HG03139 (cell line): ENCODE data around the gene C2orf69.
A peak's percentile ranks its signal among the peaks of the same experiment; 100 is the strongest.

ENCODE experiments used
- ATAC-seq: cut with Tn5 transposase; IDR thresholded peaks from one replicate; pipeline ENCODE4 v1.9.1; 2021; ENCODE audit not compliant: unreplicated experiment

The C2orf69 gene, protein sequence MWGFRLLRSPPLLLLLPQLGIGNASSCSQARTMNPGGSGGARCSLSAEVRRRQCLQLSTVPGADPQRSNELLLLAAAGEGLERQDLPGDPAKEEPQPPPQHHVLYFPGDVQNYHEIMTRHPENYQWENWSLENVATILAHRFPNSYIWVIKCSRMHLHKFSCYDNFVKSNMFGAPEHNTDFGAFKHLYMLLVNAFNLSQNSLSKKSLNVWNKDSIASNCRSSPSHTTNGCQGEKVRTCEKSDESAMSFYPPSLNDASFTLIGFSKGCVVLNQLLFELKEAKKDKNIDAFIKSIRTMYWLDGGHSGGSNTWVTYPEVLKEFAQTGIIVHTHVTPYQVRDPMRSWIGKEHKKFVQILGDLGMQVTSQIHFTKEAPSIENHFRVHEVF

DNA sequence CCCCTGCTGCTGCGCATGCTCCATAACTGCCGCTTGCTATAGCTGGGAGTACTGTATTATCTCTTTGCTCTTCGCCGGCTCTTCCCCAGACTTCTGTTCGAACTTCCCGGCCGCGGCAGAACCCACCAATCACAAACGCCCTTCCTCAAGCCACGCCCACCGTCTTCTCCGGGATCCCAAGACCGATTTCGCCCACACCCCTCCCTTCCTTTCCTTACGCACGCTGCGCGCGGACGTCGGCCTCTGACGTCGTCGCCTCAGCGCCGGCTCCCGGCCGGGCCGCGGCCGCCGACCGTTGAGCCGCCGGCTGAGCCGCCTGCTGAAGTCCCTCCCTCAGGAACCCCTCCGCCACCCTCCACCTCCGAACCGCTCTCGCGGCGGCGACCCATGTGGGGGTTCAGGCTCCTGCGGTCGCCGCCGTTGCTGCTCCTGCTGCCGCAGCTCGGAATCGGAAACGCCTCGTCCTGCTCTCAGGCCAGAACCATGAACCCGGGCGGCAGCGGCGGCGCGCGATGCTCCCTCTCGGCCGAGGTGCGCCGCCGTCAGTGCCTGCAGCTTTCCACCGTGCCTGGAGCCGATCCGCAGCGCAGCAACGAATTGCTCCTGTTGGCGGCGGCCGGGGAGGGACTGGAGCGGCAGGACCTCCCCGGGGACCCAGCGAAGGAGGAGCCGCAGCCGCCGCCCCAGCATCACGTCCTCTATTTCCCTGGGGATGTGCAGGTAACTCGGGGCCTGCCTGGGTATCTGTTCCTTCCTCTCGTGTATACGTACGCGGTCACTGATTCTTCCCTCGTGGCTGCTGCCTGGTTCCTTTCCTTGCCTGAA is at the start of gene C2orf69:
Gene C2orf69, plus strand, starts transcription at position 242 of the 825 bp plus-strand sequence. Its CDS starts 146 bp downstream, at position 388.
- peak; percentile 79 for ATAC-seq

DNA sequence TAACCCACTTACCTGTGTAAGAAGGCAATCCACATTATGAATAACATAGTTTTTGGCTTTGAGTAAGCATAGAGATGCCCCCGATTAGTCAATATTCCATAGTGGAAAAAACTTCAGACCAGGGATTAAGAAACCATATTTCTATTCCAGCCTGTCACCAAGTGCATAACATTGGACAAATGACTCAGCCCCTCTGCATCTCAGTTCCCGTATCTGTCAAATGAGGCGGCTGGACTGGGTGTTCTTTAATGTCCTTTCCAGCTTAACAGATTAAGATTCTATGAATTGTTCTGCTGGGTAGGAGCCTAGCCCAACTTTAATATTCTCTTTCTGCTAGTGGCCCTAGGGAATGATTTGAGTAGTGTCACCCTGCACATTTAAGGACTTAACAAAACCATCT is 48.3 kb upstream of the C2orf69 start:
- ATAC-seq: no peak

DNA sequence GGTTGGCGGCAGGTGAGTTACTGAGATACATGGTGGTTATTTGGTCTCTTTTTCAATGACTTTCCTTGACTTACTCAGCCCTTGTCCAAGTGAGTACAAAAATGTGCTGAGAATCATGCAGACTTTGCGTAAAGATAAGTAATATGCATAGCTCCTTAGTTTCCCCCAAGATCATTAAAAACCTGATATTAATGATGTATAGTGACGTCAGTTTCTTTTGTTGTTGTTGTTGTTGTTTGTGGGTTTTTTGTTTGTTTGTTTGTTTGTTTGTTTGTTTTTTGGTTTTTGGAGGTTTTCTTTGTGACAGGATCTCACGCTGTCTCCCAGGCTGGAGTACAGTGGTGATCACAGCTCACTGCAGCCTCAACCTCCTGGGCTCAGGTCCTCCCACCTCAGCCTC is 45.2 kb upstream of the C2orf69 start:
- no peak for ATAC-seq

DNA sequence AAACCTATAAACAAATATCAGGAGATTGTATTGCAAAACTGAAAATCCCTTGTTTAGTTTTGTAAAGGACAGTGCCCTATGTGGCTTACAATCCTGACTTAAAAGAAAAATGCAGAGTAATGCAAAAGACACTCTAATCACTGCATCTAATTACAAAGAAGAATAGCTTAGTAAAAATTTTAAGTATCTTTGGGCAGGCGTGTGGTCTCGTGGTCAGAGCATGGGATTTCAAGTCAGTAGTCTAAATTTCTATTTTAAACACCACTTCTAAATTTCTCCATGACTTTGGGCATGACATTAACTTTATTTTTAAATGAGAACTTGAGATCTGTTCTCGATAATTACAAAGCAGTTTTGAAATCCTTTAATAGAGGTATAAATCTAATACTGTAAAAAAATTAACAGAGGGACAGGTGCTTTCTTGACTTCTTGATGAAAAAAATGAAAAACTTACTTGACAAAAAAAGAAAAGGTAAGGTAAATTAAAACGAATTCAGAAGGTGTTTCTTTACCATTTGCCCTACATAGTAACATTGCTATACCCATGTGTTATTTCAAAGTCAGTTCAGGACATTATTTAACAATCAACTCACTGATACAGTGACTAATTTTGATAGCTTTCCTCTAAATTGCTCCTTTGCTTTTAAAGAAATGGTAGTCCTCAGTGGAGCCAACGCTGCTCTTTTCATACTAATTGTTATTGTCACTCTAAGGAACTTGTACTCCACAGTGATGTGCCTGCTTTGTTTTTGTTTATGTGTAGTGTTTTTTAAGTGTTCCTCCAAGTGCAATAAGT is 42.5 kb upstream of the C2orf69 start:
- no peak for ATAC-seq

DNA sequence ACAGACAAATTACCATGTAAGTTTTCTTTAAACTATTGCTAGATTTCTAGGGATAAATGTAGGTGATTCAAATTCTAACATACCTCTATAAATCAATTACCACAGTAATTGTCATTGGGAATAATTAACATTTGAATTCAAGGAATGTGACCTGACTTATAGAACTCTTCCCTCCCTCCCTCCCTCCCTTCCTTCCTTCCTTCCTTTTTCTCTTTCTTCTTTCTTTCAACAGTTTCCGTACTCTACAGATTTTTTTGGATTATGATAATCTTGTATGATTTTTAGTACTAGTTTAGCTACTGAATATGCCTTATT is 41.9 kb upstream of the C2orf69 start:
- ATAC-seq: no peak

DNA sequence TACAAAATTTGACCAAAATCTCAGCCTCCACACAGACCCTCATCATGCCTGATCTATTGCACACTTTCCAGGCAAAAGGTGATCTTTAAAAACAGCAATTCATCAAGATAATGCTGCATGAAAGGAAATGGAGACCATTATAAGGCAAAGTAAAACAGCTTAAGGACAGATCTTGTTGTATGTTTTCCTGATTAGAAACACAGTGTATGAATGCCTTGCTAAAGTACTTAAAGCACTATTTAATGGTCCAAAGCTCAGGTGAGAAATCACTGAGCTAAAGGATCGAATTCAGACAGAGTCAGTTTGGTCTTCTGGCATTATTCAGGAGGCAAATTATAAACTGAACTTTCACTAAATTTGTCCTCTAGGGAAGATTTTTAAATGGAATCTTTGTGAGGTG is 41.4 kb upstream of the C2orf69 start:
- ATAC-seq: no peak

DNA sequence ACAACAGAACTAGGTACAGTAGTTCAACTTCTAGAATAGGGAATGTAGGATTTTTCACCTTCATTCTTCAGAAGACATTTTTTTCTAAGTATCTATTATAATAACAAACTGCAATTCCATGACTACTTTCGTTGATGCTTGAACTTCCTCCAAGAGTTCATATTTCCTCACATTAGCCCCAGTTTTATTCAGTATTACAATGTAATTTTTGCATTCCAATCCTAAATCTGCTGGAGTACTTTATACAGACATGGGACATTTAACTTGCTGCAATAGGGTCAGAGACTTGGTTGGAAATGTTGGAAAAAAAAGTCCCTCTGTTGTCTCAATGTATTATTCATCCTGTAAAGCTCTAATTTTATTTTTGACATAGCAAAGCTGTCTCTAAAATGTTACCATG is 40.5 kb upstream of the C2orf69 start:
- no peak for ATAC-seq

DNA sequence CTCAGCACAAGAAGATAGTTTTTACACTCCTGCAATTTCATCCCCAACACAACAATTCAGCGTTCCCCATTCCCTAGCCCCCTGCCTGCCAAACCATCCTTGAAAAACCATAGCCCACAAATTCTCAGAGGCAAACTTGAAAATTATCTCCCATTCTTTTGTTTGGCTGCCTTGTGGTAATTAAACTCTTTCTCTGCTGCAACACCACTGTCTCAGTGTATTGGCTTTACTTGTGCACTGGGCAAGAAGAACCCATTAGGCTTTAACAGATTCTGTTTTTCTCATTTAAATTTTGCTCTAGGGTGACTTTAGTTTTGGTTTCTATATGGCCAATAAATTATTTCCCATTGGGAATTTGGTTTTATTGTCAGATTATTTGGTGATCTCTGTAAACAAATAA is 36.9 kb upstream of the C2orf69 start:
- ATAC-seq: no peak

DNA sequence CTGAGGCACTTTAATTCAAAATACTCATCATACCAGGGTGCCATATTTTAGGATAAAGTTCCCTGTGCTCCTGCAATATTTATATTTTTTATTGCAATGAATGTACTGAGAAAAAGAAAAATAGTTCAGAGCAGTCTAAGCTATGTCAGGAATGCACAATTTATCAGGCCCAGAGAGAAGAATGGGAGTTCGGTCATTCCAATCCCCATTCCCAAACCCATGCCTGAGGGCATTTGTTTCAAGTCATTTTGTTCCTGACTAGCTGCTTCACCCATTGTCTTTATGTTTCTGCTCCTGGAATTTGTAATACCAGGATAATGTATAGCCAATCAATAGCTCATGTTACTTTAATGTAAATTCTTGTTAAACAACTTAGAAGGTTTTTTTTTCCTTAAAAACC is 35.7 kb upstream of the C2orf69 start:
- no peak for ATAC-seq

DNA sequence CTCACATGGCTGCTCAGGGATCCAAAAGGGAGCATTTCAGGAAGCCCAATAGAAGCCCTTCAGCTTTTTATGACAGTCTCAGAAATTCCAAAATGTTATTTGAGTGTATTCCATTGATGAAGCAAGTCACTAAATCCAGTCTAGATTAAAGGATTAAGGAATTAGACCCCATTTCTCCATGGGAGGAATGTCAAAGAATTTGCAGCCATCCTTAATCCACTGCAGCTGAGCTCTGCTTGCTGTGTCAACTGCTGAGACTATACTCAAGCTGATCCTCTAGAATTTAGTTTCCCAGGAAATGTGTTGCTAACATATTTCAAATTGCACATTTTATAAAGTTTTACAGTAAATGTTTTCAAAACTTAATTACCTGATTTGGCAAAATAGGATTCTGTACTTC is 28.4 kb upstream of the C2orf69 start:
- no peak for ATAC-seq

DNA sequence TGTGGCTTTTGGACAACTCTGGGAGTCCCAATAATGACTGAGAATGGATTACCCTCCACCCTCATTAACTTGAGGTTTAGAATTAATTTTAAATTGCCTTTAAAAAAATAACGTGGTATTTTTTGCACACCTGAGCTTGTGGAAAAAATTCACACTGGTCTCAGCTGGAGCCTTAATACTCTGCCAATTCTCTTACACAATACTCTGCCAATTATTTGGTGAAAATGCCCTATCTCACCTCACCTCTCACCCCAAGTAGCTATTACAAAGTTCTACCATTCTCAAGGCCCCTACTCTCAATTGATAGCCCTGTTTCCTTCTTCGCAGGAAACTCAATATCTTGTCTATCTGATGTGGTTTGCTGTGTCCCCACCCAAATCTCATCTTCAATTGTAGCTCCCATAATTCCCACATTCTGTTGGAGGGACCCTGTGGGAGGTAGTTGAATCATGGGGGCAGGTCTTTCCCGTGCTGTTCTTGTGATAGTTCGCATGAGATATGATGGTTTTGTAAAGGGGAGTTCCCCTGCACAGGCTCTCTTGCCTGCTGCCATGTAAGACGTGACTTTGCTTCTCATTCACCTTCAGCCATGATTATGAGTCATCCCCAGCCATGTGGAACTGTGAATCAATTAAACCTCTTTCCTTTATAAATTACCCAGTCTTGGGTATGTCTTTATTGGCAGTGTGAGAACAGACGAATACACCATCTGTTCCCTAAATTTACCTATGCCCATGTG is 27.4 kb upstream of the C2orf69 start:
- no peak for ATAC-seq

DNA sequence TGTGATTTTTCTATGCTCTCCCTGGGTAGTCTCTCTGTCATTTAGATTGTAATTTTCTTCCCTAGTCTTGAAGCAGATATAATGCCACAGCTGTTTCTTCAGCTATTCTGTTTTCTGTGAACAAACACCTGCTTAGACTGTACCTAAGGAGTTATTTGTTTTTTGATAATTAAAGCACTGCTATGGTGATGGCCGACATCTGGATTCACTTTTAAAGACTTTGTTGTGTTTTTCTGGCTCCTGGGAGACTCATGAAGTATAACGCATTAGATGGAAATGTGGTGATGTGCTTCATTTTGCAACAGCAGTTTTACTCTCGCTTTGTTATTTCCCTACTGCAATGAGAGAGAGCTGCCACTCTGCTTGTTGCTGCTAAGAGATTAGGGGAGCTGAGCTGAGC is 15.7 kb upstream of the C2orf69 start:
- ATAC-seq: no peak

DNA sequence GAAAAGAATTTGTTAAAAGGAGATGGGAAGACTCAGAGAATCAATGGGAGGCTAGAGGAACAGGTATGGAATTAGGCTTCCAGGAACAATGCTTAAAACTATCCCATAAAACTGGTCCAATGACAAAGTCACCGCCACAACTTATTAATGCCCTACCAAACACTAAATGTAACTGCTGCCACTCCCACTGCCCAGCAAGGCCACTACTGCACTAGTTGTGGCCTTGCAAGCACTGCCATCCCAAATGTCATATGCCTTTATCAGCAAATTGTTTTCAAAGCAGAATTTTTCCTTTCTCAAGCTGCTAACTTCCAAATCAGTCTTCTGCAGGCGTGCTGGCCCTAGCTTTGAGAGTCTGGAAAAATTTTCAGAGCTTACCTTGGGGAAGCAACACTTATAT is 14.5 kb upstream of the C2orf69 start:
- no peak for ATAC-seq

DNA sequence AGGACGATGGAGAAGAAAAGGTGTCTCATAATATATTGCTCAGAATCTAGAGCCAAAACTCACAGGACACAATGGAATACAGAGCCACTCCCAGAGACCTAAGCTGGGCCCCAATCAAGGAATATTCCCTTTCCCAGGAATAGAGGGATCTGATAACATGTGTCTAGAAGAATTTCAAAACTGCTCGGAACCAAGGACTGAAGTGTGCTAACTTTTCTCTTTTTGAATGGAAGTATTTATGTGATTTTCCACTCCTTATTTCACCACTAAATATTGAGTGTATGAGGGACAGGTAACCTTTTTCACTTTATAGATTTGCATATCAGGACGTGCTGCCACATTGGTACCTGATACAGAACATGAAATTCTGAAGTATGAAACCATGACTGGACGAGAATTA is 9.2 kb upstream of the C2orf69 start:
- ATAC-seq: no peak

DNA sequence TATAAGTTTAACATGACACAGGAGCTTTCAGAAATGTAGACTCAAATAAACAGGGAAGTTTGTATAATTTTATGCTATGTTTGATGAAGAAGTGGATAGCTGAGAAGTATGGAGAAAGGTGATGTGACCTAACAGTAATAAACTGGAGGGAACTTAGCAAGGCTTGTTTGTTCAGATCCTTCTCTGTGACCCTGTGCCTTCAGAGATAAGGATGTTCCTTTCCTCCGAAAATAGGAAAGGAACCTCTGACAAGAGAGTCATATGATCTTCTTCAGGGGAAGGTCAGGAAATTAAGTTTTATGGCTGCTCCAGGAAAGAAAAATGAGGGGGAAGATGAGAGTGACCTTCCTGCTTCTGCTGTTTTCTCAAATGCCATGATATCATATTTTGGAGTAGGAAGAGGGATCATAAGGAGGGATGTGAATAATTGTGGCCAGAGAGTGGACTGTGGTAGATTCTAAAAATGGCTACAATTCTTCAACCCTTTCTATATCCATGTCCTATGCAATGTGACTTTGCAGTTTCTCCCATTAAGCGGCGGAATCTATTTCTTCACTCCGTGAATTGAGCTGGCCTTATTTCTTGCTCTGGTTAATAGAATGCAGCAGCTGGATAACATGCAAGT is 8.5 kb upstream of the C2orf69 start:
- ATAC-seq: no peak

DNA sequence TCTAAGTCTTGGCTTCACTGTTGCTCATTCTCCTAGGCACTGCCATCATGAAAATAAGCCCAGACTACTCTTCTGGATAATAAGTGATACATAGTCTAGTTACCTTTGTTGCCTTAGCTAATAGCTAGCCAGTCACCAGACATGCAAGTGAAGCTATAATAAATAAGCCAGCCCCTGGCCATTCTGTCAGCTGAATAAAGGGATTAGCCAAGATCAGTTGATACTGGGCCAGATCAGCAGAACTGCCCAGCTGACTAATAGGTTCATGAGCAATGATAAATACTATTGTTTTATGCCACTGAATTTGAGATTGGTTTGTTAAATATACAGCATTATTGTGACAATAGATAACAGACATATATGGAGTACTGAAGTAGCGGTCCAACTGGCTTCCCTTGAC is 8.0 kb upstream of the C2orf69 start:
- no peak for ATAC-seq

DNA sequence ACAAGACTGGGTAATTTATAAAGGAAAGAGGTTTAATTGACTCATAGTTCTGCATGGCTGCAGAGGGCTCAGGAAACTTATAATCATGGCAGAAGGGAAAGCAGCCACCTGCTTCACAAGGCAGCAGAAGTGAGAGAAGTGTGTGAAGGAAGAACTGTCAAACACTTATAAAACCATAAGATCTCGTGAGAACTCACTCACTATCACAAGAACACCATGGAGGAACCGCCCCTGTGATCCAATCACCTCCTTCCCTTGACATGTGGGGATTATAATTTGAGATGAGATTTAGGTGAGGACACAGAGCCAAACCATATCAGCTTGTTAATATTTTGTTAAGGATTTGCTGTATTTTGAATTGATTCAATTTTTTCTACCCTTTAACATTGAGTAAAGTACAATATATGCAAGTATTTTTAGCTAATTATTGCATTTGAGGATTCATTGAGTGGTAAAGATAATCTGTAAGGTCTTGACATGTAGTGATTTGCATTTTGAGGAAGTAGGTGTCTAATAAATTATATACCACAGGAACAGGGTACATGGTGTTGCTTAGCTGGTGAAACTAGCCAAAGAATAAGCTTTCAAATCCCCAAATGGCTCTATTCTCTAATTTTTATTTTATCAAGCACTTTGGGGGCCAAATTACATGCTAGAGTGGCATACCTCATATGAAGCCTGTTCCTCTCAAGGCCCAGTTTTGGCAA is 3.9 kb upstream of the C2orf69 start:
- no peak for ATAC-seq

DNA sequence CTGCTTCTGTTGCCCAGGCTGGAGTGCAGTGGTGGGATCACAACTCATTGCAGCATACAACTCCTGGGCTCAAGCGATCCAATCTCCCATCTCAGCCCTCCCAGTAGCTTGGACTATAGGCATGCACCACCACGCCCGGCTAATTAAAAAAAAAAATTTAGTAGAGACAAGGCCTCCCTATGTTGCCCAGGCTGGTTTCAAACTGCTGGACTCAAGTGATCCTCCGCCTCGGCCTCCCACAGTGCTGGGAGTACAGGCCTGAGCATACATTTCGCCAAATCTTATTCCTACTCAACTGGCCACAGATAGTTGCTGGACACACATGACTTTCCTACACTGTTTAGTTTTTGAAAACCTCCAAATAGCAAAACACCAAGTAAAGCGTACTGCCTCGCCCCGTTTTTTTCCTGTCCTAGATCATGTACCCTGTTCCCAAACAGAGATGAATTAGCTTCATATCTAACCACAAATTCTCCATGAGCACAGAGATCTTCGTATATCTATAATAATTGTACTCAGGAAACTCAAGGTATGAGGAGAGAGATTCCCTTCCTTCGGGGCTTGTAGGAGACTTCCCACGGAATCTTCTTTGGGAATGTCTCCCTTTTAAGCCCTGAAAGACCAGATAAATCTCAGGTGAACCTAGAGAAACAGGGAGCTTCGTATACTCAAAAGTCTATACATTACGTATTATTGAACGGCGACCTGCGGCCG is 598 bp upstream of the C2orf69 start:
- no peak for ATAC-seq

DNA sequence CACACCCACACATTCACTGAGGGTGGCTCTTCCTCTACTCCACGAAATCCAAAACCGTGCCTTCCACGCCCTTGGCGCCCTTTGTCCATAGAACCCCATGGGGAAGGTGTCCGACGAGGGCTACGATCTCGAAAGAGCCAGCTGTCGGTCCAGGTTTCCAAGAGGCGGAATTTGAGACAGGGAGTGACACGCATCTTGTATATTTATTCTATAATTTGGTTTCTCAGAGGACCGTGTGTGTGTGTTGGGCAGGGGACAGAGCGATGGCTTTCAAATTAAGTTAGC is 726 bp downstream of the C2orf69 start:
- ATAC-seq: no peak
